GM12865 (cell line): ENCODE results near the gene DUSP1.
A peak's percentile ranks its signal among the peaks of the same experiment; 100 is the strongest.

Experiments used
- DNase-seq: peaks from one replicate; pipeline ENCODE4 v3.0.0; 2010; ENCODE audit warnings: low read depth
- H3K4me3 ChIP-seq: 2 replicates; pipeline ENCODE4 v1.5.1; 2011; ENCODE audit warnings: mild to moderate bottlenecking, low read depth, low read length, control low read depth
- CTCF ChIP-seq: IDR thresholded peaks from 2 replicates; pipeline ENCODE4 v1.5.1; 2011; ENCODE audit warnings: low read length, control low read depth, low read depth, inconsistent platforms; ENCODE audit not compliant: insufficient read depth; ENCODE audit errors: missing control alignments

DUSP1 gene

GRCh38 chr5:172766287-172767108 is 4.5 kb downstream of the DUSP1 start:
- H3K4me3 ChIP-seq: no peak overlapping the region
- DNase-seq: no peak
- no peak for TF ChIP-seq CTCF

- no peak for TF ChIP-seq CTCF
- no peak for DNase-seq
- H3K4me3 ChIP-seq: peak overlapping the region; percentile 9; the same call in 1 of the 2 replicates
These were observed 5.2 kb downstream of the DUSP1 start for GRCh38 chr5:172765766-172766286.

GRCh38 chr5:172764861-172765765 is 5.9 kb downstream of the DUSP1 start:
- peak overlapping the region; percentile 48 for H3K4me3 ChIP-seq
- TF ChIP-seq CTCF: no peak
- DNase-seq: peak; percentile 95

GRCh38 chr5:172763120-172763464 is 7.9 kb downstream of the DUSP1 start:
- no peak for DNase-seq
- no peak for TF ChIP-seq CTCF
- H3K4me3 ChIP-seq: no peak overlapping the region

GRCh38 chr5:172762214-172763119 is 8.5 kb downstream of the DUSP1 start:
- TF ChIP-seq CTCF: no peak

GRCh38 chr5:172760959-172761358 is 10.0 kb downstream of the DUSP1 start:
- no peak overlapping the region for H3K4me3 ChIP-seq
- no peak for DNase-seq
- no peak for TF ChIP-seq CTCF

More at GRCh38 chr5:172762214-172763119, 8.5 kb downstream of the DUSP1 start:
- no peak for DNase-seq
- H3K4me3 ChIP-seq: no peak overlapping the region
